GM19324 (cell line): ENCODE data around the gene XPR1.
"Not testable (repeated sequence)": the region's sequence is repeated elsewhere in the genome, so short reads cannot be mapped to it uniquely, and the experiment has no call there.

Source experiments
- ATAC-seq: cut with Tn5 transposase; IDR thresholded peaks from one replicate; pipeline ENCODE4 v1.9.1; 2021; ENCODE audit warnings: mild to moderate bottlenecking, moderate library complexity; ENCODE audit not compliant: unreplicated experiment, low FRiP score

Gene XPR1

GRCh38 chr1:180710746-180711145 is 78.9 kb downstream of the XPR1 start:
- not testable (repeated sequence) for ATAC-seq

- not testable (repeated sequence) for ATAC-seq
Measured at GRCh38 chr1:180711260-180711659, 79.4 kb downstream of the XPR1 start.

GRCh38 chr1:180720753-180721152 is 88.9 kb downstream of the XPR1 start:
- ATAC-seq, result no peak

DNA sequence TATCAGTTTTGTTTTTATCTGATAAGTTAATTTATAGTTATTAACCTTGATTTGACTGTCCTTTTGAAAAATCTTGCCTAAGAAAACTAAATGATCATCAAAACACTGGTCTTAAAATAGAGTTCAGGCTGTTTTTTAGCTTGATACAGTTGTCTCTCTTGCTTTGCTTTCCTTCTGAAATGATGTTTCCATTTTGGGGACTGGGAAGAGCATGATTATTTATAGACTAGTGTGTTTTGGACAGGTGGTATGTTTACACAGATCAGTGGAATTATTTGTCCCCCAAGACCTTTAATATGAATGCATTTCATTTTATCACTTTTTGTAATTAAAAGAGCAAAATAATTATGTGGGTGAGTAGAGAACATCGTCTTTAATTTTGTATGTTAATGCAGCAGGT is 90.8 kb downstream of the XPR1 start:
- no peak for ATAC-seq

- ATAC-seq, result no peak
Measured at GRCh38 chr1:180724055-180724454, 92.2 kb downstream of the XPR1 start.

DNA sequence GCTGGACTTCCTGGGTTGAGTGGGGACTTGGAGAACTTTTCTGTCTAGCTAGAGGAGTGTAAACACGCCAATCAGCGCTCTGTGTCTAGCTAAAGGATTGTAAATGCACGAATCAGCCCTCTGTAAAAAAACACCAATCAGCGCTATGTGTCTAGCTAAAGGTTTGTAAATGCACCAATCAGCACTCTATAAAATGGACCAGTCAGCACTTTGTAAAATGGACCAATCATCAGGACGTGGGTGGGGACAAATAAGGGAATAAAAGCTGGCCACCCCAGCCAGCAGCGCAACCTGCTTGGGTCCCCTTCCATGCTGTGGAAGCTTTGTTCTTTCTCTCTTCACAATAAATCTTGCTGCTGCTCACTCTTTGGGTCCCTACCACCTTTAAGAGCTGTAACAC is 94.2 kb downstream of the XPR1 start:
- not testable (repeated sequence) for ATAC-seq

DNA sequence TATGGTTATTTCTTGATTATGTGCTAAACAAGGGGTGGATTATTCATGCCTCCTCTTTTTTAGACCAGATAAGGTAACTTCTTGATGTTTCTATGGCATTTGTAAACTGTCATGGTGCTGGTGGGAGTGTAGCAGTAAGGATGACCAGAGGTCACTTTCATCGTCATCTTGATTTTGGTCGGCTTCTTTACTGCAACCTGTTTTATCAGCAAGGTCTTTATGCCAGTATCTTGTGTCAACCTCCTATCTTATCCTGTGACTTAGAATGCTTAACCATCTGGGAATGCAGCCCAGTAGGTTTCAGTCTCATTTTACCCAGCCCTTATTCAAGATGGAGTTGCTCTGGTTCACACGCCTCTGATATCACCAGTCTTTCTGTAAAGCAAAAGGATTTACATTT is 95.9 kb downstream of the XPR1 start:
- not testable (repeated sequence) for ATAC-seq

DNA sequence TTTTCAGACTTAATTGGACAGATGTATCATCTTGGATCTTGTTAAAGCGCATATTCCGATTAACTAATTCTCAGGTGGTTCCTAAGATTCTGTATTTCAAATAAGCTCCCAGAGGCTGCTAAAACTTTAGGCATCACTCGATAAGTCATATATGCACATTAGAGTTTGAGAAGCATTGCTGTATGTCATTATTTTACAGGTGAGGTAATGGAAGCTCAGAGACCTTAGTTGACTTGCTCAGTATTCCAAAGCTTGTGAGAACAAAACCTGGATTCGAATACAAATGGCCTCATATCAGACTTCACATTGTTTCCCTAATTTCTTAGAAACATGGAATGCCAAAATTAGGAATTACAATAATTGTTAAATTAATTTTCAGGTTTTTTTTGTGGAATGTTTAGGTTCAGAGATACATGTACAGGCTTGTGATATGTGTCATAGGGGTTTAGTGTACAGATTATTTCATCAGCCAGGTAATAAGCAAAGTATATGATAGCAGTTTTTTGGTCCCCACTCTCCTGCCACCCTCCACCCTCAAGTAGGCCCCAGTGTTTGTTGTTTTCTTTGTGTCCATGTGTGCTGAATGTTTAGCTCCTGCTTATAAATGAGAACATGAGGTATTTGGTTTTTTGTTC is 96.8 kb downstream of the XPR1 start:
- no peak for ATAC-seq

DNA sequence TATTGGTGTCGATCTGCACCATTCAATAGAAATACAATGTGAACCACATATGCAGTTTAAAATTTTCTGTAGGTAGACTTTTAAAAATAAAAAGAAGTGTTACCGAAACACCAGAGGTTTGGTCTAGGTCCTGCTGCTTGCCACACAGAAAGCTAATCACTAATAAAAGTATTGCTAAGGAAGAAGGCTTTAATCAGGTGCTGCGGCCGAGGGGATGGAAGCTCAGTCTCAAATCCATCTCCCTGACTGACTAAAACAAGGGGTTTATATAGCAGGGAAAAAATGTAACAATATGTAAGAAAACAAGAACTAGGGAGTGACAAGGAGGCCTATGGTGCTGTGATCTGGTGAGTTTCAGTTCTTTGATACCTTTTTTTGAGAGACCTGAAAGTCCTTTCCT is 99.3 kb downstream of the XPR1 start:
- ATAC-seq, result no peak

GRCh38 chr1:180732866-180733265 is 101.0 kb downstream of the XPR1 start:
- ATAC-seq, result no peak

DNA sequence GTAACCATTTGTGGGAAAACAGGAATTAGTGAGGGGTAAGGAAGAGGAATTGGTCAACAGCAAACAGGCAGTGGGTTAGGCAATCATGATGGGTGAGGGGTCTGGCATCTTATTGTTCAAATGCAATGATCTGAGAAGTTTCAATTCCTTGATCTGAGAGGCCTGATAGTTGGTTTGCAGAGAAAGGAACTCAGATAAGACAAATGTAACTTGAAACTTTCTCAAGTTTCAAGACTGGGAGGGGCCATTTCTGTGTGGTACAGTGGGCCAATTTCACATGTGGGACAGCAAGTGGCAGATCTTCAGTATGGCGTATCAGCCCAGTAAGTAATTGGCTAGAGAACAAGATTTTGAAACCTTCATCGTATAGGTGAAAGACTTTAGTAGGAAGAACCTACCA is 102.5 kb downstream of the XPR1 start:
- no peak for ATAC-seq

DNA sequence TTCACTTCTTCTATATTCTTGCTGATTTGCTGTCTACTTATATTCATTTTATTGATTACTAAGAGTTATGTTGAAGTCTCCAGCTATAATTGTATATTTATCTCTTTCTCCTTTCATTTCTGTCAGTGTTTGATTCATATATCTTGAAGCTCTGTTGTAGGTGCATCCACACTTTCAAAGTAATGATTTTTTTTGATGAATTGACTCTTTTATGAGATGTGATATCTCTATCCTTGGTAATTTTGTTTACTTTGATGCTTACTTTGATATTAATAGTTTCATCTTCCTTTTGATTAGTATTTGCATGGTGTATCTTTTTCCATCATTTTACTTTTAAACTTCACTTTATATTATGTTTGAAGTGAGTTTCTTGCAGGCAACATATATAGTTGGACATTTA is 110.8 kb downstream of the XPR1 start:
- no peak for ATAC-seq

DNA sequence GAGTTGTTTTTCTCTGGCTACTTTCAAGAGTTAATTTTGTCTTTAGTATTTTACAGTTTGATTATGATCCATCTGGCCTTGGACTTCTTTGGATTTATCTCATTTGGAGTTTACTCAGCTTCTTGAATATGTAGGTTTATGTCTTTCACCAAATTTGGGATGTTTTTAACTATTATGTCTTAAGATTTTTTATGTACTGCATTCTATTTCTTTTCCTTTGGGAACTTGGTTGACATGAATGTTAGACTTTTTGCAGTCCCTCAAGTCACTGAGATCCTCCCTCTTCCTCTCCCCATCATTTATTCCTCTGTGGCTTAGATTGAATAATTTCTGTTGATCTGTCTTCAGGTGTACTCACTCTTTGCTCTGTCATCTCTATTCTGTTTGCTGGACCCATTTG is 112.0 kb downstream of the XPR1 start:
- no peak for ATAC-seq

DNA sequence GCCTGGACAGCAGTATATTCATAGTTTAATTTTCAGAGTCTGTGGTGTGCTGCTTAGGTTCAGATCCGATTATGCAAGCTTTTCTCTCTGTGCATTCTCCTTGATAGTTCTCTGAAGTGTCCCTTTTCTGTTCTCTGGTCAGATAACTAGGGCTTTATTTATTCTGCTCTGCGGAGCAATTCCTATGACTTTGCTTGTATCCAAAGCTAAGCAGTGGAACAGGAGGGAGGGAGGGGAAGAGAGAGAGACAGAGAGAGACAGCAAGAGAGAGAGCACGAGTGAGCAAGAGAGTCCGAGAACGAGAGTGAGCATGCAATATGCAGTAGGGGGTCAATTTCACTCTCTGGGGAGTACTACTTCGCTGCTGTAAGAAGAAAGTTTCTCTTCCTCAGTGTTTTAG is 113.3 kb downstream of the XPR1 start:
- no peak for ATAC-seq

GRCh38 chr1:180751921-180752320 is 120.1 kb downstream of the XPR1 start:
- no peak for ATAC-seq

DNA sequence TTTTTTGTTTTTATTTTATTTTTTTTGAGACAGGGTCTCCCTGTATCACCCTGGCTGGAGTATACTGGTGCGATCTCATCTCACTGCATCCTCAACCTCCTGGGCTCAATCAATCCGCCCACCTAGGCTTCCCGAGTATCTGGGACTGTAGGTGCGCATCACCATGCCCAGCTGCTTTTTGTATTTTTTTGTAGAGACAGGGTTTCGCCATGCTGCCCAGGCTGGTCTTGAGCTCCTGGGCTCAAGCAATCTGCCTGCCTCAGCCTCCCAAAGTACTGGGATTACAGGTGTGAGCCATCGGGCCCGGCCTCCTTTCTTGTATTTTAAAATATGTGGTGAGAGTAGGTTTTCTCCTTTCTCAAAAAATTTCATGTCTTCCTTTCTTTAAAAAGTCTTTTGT is 122.6 kb downstream of the XPR1 start:
- no peak for ATAC-seq

DNA sequence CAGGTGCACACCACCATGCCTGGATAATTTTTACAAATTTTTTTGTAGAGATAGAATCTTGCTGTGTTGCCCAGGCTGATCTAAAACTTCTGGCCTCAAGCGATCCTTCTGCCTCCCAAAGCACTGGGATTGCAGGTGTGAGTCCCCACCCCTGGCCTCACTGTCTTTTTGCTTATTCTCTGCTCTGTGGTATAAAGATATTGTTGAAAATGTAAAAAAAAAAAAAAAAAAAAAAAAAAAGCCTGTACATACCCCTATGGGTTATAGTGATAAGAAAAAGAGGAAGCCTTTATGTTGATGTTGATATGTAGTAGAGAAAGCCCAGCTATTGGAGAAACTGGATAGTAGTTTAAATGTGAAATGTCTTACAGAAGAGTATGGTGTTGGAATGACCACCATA is 125.8 kb downstream of the XPR1 start:
- ATAC-seq, result no peak

DNA sequence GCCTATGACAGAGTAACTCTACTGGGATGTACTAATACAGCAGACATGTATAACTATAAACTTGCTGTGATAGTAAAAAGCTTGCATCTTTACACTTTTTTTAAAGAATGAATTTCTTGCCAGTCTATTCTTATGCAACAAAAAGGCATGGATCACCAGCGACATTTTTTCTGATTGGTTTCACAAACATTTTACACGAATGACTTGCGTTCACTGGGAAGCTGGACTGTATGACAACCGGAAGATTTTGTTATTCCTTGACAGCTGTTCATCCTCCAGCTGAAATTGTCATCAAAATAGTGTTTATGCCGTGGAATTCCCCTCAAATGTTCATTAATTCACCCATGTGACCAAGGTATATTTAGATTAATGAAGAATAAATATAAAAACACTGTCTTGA is 131.0 kb downstream of the XPR1 start:
- ATAC-seq, result no peak

DNA sequence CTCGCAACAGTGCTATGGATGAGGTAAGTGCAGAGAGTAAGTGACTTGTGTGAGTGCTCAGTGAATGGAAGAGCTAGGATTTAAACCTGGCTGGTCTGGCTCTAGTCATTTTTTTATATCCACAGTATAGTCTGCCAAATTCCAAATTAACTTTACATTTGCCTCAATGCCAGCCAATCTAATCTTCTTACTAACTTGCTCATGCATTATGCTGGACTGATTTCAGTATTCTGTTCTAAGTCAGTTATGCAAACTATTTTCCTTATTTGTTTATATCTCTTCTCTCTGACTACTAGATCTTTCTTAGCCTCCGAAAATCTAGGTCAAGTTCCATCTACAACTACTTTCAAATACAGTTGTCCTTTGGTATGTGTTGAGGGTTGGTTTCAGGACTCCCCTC is 133.3 kb downstream of the XPR1 start:
- ATAC-seq, result no peak

GRCh38 chr1:180769889-180770288 is 138.1 kb downstream of the XPR1 start:
- no peak for ATAC-seq

DNA sequence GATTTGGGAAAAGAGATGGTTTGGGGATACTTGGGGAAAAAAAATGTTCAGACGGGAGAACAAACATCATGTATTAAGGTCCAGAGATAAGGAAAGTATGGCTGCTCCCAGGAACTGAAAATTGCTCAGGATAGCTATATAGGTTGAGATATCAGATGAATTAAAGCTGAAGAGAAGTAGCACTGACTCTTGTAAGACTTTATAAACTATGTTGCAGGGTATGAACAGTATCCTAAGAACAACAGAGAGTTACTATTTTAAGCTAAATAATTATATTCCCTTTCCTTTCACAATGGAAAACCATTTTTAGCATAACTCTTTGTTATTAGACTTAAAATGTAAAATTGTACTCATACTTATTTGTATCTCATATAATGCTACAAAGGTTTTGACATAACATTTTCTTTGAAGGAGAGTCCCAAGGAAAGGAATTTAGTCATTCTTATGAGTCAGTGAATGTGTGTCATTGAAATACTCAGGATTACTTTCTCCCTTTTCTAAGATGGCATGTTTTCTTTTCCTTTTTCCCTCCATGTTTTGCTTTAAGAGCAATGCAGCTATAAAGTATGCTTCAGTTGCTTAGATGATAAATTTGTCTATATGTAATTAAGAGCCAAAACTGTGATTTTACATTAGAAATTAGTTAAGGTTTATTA is 141.5 kb downstream of the XPR1 start:
- ATAC-seq, result no peak

GRCh38 chr1:180775801-180776200 is 144.0 kb downstream of the XPR1 start:
- no peak for ATAC-seq
